ENCODE measurements around the gene IMMP2L. TPM values are rescaled to one million over a fixed set of nuclear protein-coding genes. Genes with fewer than 3 reads are reported as not detected.

Gene IMMP2L
- total RNA-seq, 4 donors from 2014 or later, result 12.4 to 31.7 (median 22.8) TPM

DNA sequence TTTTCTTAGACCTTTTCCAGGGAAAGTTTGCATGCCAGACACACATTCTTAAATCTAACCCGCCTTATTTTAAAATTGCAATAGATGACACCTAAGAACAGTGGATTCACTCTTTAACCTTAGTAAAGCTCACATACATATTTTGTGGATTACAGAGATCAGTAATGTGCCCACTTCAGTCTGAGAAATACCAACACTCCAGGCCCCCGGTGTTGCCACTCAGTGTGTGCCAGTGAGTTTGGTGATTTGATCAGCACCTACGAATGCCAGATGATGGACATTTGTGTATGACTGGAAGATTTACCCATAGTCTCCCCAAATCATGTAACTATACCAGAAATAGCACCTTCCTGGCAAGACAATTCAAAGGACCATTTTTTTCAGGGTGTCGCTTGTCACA is 468.8 kb downstream of the IMMP2L start:
- DNase-seq (ENCODE audit: low spot score) (no peak), ATAC-seq (ENCODE audit: low FRiP score) (no peak)
- no peak for TF ChIP-seq CTCF (IDR thresholded peaks at IDR 0.05)

DNA sequence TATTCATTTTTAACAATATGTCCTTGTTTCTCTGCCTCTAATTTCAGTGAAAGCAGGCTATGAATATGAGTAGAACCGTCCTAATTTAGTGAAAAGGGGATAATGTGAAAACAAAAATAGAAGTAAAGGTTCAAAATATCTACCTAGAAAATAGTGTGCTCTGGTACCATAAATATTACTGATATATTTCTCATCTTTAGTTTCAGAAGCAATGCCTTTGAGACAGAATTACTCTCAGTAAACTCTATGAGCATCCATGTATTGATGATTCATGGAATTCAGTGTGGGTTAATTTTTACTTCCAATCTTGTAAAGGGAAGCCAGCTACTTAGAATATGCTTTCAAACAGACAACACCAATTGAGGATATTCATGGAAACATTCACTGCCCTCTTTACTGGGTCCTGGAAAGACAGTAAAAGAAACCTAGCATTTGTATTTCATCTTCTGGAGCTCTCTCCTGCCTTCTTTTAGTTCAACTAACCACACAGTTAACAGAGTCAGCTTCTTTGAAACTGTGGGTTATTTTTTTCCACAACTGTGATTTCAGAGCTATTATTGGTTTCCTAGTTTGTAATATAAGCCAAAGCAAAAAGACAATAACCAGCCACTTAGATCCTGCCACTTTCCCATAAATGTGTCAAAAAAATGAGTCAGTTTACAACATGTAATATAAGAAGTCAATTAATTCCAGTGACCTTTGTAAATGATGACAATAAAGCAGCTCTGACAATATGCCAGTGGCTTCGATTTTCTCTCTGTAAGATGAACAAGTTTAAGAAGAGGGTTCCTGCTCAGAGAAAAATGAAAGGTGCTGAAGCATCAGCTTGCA is 469.7 kb downstream of the IMMP2L start:
- DNase-seq (ENCODE audit: low spot score) (no peak), ATAC-seq (ENCODE audit: low FRiP score) (no peak)
- no peak for TF ChIP-seq CTCF (IDR thresholded peaks at IDR 0.05)

DNA sequence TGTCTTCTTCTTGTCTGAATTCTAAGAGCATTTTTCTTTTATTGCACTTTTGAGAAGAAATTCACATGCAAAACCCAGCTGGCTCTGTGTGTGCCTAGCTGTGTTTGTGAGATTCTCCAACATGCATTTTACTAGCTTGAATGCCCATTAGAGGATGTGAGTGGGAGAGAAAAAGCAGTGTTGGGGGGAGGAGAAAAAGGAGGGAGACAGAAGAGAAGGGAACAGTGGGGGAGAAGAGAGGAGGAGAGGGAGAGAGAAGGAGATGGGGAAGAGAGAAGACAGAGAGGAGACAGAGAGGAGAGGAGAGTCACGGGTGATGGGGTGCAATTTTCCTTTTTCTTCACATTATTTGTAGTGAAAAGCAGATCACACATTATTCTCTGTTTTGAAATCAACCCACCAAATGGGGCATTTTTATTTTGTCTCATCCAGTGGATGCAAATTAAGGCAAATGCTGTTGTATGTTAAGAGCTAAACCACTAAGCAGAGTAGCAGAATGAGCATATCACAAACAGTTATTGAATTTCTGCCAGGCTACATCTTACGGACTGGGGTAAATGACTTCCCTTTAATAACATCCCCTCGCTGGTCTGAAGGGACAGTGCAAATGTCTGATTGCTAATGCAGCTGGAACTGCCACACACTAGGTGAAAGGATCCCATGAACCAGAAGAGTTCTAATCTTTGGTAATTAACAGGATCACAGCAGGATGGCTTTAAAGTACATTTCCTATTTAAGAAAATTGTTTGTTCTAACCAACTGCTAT is 470.5 kb downstream of the IMMP2L start:
- no peak for TF ChIP-seq CTCF (IDR thresholded peaks at IDR 0.05)
- DNase-seq (ENCODE audit: low spot score) (no peak), ATAC-seq (ENCODE audit: low FRiP score) (no peak)

DNA sequence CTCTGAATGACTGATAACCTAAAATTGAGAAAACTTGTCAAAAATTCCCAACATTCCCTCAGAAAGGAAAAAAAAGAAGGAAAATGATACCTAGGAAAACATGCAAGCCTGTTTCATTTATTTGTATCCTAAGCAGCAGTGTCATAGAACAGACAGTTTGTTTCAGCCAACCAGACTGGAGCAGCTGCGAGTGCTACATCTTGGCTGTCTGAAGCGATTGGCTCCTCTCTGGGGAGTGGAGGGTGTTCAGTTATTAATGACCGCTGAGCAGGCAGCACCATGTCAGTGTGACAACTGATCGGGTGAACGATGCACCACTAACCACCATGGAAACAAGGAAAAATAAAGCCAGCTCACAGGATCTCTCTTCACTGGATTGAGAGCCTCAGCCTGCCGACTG is 471.4 kb downstream of the IMMP2L start, which contains the start of gene LRRN3:
LRRN3 (plus strand) TSS at position 282 of the 400 bp plus-strand sequence. CDS start 31,646 bp downstream, outside the sequence.
- no peak for DNase-seq (ENCODE audit: low spot score)
- no peak for TF ChIP-seq CTCF (IDR thresholded peaks at IDR 0.05)
- ATAC-seq (ENCODE audit: low FRiP score), result peak; percentile 90

DNA sequence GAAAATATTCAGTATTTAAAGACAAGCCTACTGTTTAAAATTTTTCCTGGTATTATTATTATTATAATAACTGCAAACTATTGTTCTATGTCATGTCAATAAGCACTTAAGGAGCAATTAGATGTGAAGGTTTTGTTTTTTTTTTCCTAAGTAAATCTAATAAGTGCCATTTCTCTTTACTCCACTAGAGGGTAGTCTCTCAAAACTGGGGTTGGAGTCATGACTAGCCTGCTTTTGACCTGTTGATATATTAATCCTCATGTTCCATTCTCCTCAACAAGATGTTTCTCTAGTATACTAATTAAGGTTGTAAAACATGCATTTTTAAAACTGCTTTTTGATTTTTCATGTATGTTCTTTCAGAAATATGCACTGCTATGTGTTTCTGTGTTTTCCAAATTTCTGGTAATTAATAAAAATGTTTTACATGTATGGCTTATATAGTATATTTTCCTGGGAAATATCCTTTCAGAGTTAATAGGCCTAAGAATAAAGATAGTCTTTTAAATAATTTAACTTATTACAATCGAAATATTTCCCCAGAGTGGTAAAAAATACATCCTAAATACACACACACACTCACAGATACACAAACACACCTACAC is 472.4 kb downstream of the IMMP2L start:
- DNase-seq (ENCODE audit: low spot score) (no peak), ATAC-seq (ENCODE audit: low FRiP score) (no peak)
- TF ChIP-seq CTCF (IDR thresholded peaks at IDR 0.05), result no peak

DNA sequence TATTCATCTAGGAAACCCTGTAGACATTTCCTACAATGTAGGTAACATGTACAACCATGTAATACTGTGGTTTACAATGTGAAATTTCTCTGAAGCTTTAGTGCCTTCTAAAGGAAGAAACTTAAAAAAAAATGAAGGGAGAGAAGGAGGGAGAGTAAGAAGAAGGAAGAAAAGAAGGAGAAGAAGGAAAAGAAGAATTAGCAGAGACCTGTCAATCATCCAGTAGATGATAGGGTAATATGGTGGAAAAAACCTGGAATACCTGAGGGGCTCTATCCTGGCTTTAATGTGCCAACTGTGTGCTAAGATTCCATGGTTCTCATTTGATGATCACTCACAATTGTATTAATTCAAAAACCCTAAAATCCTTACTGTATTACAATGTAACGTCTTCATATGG is 474.0 kb downstream of the IMMP2L start:
- TF ChIP-seq CTCF (IDR thresholded peaks at IDR 0.05), result no peak
- DNase-seq (ENCODE audit: low spot score) (no peak), ATAC-seq (ENCODE audit: low FRiP score) (no peak)
